GM10248 (cell line): ENCODE data around the gene BPIFB1.
A peak's percentile ranks its signal among the peaks of the same experiment; 100 is the strongest.

Experiments
- CTCF ChIA-PET: fragments of 300-600 bp; sonication (Branson Sonifier 250); formaldehyde crosslinking; extraction: SDS; loops from one replicate; lab custom pipeline; 2021; ENCODE audit warnings: antibody characterized with exemption; lab: Yijun Ruan, JAX
- POLR2A ChIA-PET: fragments of 350-650 bp; sonication (Branson Sonifier 250); formaldehyde crosslinking; extraction: SDS; loops from one replicate; lab custom pipeline; 2020; ENCODE audit warnings: antibody characterized with exemption; lab: Yijun Ruan, JAX
- DNase-seq: peaks from one replicate; pipeline ENCODE4 v3.0.0; 2012; ENCODE audit errors: extremely low spot score
- CTCF ChIP-seq: IDR thresholded peaks from 2 replicates; pipeline ENCODE4 v1.5.1; 2012; ENCODE audit warnings: mild to moderate bottlenecking, low read depth; ENCODE audit errors: extremely low read depth, missing control alignments, control extremely low read depth

The BPIFB1 gene

GRCh38 chr20:33333616-33334015, 50.6 kb downstream of the BPIFB1 start:
- no peak for TF ChIP-seq CTCF
- CTCF ChIA-PET: no interaction called here
- no peak for DNase-seq
- POLR2A ChIA-PET: no interaction called here

DNA sequence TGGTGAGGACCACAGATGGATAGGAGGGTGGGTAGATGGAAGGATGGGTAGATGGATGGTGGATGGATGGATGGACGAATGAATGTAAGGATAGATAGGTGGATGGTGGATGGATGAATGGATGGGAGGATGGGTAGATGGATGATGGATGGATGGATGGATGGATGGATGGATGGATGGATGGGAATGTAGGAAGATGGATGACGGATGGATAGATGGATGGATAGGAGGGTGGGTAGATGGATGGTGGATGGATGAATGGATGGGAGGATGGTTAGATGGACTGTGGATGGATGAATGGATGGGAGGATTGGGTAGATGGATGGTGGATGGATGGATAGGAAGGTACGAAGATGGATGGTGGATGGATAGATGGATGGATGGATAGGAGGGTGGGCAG, 51.1 kb downstream of the BPIFB1 start:
- DNase-seq: no peak
- ChIA-PET CTCF (no interaction called here), POLR2A (no interaction called here)
- TF ChIP-seq CTCF: no peak

DNA sequence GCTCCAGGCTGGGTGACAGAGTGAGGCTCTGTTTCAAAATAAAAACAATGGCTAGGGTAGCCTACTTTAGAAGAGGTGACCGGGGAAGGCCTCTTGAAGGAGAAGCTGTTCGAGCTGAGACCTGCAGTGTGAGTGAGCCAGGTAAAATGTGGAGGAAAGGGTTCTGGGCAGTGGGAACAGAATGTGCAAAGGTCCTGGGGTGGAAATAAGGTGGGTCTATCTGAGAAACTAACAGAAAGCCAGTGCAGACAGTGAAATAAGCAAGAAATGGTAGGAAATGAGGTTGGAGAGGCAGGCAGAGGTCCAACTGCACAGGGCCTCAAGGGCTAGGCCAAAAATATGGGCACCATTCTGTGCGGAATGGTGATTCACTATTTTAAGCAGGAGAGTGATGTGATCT, 53.4 kb downstream of the BPIFB1 start:
- no peak for DNase-seq
- POLR2A ChIA-PET: no interaction called here
- CTCF ChIA-PET: no interaction called here
- no peak for TF ChIP-seq CTCF

- no peak for DNase-seq
- TF ChIP-seq CTCF: no peak
- POLR2A ChIA-PET: no interaction called here
- CTCF ChIA-PET: no interaction called here
Measured at GRCh38 chr20:33337119-33337518, 54.1 kb downstream of the BPIFB1 start.

- no peak for TF ChIP-seq CTCF
- DNase-seq: peak; percentile 44
- ChIA-PET CTCF (no interaction called here), POLR2A (no interaction called here)
Measured at GRCh38 chr20:33337531-33338165, 54.6 kb downstream of the BPIFB1 start.

- DNase-seq: no peak
- CTCF ChIA-PET: no interaction called here
- POLR2A ChIA-PET: no interaction called here
- no peak for TF ChIP-seq CTCF
Measured at GRCh38 chr20:33338467-33339258, 55.6 kb downstream of the BPIFB1 start.
